Left forelimb (tissue), 1 donor: Measurements from ENCODE around the gene TASL.
"Not testable (repeated sequence)": the region's sequence is repeated elsewhere in the genome, so short reads cannot be mapped to it uniquely, and the experiment has no call there.

Experiments
- DNase-seq: peaks from one replicate; pipeline ENCODE4 v3.0.0-alpha.2; 2018; ENCODE audit warnings: low spot score

Gene TASL, protein sequence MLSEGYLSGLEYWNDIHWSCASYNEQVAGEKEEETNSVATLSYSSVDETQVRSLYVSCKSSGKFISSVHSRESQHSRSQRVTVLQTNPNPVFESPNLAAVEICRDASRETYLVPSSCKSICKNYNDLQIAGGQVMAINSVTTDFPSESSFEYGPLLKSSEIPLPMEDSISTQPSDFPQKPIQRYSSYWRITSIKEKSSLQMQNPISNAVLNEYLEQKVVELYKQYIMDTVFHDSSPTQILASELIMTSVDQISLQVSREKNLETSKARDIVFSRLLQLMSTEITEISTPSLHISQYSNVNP

DNA sequence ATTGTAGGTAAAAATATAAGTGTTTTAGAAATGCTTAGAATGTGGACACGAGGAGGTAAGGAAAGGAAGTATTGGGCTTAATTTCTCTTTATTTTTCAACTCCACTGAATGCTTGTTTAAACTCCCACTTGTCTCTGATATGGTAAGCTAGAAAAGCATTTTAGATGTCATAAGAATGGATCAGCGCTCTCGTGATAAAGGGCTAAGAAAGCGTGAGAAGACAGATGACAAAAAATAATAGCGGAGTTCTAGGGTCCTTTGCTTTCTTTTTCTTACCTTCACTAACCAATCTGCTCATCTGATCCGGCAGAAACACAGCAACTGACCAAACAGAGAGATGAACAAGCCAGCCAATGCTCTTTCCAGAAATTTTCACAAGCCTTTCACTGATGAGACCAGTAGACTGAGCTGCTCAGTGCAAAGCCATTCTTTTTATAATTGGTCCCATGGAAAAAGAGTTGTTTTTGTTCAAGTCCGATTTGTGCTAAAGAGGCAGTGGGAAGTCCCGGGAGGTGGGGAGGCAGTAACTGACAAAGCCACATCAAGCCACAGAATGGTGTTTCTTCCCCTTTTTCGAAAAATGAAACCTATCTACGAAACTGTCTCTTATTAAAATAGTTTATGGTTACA lies at the start of gene TASL:
TASL (minus strand) TSS at position 405 of the 630 bp plus-strand sequence. CDS start 17,411 bp downstream, outside the sequence.
- no peak for DNase-seq

DNA sequence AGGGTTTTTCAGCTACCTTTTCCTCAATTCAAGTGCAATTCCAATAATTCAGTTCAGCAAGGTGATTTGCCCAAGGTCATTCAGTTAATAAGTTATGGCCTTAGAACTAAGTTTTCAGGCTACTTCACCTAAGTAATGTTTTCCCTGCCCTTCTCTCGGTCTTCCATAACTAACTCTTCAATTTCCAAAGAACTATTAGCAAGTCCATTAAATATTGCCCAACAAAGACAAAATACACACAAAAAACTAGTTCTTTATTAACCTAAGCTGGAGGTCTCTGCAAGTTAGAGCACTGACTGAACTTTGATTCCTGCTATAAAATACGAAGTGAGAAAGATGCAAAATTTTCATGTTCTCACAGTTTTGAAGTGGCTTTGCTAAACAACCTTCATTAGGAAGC lies 48.8 kb upstream of the TASL start:
- no peak for DNase-seq

DNA sequence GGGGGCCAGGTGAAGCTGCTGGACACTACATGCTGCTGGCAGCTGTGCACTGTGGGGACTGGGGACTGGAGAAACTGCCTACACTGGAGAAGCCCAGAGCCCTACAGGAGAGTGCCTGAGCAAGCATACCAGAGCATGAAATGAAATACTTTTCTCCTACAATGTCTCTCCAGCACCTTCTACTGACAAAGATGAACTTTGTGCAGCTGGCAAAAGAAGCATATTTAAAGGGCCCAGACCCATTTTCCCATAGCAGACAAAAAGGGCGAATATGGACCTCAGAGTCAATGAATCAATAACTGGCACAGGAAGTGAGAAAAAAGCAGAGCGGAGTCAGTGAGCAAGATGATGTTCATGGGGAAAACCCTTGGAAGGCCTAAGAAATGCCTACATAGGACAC lies 44.8 kb upstream of the TASL start:
- DNase-seq: no peak

DNA sequence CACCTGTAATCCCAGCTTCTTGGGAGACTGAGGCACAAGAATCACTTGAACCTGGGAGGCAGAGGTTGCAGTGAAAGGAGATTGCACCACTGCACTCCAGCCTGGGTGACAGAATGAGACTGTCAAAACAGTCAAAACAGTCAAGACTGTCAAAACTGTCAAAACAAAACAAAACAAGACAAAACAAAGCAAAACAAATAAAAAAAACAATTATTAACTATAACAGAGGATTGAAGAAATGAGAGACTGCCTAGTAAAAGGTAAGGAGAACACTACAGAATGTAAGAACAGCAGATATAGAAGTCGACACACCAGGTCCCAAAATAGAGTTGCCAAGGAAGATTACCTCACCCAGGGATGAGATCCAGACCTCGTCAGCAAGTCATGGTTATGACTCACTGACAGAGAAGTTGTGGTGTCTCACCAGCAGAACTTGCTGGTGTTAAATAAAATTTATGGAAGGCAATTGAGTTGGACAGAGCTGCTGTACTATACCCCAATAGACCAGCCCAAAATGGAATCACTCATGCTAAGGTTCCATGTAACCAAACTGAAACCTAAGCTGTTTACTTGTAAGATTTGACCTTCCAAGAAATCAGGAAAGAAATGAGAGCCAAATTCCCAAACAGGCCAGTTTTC lies 43.5 kb upstream of the TASL start:
- no peak for DNase-seq

DNA sequence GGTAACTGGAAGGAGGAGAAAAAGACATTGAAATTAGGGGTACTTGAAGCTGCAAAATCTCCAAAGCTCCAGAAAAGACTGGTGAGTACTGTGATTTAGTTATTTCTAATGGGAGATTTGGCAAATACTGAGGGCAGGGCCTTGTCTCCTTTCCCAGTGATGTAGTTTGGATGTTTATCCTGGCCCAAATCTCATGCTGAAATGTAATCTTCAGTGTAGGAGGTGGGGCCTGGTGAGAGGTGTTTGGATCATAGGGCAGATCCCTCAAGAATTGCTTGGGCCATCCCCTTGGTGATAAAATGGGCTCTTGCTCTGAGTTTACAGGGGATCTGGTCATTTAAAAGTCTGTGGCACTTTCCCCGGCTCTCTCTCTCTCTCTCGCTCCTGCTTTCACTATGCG lies 42.6 kb upstream of the TASL start:
- DNase-seq: no peak

DNA sequence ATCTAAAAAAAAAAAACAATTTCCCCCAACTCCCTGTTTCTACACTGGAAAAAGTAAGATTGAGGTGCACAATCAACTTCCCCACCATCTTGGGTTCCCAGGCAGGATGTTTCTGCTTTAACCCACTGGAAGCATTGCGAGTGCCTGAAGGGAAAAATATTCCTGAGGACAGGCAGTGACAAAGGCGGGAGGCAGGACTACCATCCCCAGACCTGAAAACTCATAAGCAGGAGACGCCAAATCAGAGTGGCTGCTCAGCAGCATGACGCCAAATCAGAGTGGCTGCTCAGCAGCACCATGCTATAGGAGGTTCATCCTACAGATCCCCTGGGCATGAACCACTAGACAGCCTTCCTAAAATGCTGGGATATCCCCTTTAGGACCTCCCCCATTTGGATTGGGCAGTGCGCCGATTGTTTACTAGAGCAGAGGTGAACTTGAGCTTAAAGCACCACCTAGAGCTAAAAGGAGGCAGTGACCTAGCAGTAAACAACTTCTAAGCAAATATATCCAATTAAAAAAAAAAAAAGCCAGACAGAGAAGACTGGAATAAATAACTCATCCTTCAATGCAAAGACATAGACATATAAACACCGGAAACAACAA lies 40.7 kb upstream of the TASL start:
- DNase-seq: no peak

DNA sequence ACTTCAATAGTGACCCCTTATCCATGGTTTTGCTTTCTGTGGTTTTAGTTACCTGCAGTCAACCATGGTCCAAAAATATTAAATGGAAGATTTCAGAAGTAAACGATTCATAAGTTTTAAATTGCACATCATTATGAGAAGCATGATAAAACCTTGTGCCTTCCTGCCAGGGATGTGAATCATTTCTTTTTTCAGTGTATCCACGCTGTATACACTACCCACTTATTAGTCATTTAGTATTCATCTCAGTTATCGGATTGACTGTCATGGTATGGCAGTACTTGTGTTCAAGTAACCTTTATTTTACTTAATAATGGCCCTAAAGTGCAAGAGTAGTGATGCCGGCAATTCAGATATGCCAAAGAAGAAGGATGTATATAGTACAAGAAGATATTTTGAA lies 37.7 kb upstream of the TASL start:
- DNase-seq: no peak

DNA sequence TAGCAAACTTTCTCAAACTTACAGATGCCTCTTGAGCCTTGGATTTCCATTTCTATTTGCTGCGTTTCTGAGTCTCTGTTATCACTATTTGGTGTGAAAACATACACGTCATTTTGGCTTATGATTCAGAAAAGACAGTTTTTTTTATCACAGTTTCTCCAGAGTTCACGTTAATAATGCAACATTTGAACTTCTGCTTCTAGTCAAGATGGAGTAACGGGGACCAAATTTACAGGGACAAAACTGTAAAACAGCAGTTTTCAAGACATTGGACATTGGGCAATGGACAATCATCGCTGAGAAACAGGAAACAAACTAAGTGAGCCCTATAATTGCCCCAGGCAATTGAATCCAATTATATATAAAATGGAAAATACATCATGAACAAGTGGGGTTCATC lies 36.2 kb upstream of the TASL start:
- no peak for DNase-seq

DNA sequence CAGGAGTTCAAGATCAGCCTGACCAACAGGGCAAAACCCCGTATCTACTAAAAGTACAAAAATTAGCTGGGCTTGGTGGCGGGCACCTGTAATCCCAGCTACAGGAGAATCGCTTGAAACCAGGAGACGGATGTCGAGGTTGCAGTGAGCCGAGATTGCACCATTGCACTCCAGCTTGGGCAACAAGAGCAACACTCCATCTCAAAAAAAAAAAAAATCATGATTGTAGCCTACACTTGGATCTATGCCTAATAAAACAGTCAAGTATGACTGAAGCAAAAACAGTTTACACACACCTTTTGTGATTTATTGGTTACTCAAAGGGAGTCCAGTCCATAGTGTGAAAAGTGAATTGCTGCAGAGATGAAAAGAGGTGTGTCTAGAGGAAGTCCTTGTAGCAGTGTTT lies 34.7 kb upstream of the TASL start:
- DNase-seq: no peak

DNA sequence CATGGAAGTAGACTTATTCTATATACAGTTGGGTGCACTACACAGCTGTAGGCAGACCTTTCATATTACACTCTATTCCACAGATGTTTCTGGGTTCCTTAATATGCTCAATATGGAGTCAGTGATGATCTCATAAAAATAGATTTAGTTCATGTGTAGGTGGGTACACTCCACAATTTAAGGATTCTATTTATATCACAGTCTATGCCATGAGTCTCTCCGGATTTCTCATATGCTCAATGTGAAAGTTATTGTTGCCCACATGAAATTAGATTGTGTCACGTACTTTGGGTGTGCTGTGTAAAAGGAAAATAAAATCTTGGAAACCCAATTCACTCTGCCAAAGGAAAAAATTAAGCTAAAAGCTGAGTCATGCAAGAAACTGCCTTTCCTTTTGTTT lies 32.5 kb upstream of the TASL start:
- no peak for DNase-seq

DNA sequence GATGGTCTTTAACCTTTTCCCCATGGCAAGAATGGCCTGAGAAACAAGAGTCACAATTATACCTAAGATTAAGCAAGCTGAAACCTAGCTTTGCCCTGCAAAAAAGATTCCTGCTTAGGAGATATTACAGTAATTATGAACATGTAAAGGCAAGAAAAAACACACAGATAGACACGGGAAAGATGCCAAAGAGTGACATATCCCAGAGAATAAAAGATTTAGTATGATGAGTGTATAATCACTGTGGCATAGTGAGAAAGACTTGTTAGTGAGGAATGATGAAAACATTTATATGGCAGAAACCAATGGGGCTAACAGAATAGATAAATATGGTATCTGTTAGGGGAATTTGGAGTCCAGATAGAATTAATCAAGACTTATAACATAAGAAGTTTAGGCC lies 29.6 kb upstream of the TASL start:
- no peak for DNase-seq

DNA sequence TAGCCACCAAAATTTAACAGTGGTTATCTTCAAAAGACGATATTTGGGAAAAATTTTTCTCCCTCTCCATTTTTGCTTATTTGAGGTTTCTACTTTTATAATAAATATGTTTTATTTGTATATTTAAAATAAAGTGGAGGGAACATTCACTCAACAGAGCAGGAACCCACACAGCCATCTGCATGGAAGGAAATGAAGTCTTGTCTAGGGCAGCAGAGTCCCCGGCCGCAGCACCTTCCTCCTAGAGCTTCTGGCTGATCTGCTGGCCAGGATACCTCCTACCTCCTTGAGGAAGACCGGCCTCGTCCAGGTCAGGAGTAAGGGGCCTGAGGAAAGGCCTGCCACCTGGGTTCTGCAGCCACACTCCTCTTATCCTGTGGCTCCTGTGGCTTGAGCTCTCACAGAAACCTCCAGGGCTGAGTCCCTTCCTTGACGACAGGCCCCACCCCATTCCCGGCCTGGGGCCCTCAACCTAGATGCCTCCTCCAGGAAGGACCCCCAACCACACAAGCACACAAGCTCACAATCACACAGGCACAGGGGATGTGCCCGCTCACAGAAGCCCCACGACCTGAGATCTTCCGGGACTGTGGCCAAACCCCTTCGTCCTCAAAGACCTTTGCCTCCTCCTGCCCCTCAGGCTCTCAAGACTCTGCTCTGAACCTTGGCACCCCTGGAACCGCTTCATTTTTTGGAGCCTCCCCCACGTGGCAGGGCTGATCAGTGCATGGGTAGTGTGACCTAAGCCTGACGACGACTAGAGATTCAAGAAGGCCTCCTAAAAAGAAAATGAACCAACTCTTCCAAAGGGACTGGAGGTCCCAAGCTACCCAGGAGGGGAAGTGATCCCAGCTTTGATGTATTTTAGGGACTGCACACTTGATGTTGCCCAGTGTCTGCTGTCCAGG lies 23.0 kb upstream of the TASL start:
- not testable (repeated sequence) for DNase-seq

DNA sequence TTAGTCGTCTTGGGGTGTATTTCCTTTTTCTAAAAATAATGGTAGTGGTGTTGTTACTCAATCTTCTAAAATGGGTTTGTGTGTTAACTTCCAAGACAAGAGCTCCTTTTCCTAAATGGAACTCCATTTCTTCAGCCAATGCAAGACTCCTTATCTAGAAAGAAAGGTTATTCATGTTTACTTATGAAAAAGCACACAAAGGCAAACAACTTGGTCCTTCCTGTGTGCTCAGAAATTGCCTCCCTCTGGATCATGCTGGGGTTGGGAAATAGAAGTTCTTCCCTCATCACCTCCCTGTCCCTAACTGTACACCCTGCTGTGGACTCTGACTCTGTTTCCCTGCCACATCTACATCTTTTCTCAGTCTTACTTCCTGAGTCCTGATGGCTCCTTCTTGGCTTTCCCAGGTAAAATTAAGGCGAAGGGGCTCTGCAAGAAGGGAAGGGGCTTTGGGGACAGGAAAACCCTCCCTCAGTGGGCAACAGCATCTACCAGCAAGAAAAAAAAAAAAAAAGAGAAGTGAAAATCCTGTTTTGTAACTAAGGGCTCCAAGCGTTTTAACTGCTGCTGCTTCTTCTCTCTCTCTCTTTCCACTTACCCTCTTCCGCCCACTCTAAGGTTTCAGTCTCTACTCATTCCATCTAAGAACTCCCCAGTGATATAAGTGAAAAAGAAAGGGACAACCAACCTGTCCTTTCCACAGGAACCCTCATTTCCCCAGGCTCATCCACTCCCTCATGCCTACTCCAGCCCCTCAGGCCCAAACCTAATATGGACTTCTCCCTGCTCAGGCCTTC lies 19.8 kb upstream of the TASL start:
- no peak for DNase-seq

DNA sequence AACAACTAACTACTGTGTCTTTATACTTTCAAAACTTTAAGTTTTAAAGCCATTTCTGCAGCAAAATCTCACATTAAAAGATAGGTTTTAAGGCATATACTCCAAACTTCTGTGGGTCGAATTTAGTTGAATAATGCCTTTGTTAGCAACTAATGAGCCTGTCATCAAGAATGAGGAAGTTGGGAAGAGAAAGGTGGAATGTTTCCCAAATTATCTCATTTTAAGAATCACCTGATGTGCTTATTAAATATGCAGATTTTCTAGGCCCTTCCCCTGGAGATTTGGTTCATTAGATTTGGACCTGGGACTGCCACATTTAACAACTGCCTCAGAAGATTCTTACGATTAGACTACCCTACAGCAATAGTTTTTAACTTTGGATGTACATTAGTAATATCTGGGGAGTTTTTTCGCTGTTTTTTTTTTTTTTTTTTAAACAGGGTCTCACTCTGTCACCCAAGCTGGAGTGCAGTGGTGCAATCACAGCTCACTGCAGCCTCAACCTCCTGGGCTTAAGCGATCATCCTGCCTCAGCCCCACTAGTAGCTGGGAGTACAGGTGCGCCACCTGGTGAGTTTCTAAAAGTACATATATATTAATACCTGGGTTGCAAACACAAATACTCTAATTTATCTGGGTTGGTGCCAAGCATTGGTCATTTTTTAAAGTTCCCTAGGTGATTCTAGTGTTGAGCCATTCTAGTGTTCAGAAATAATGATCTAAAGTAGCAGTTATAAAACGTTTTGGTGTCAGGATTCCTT lies 16.1 kb upstream of the TASL start:
- no peak for DNase-seq

DNA sequence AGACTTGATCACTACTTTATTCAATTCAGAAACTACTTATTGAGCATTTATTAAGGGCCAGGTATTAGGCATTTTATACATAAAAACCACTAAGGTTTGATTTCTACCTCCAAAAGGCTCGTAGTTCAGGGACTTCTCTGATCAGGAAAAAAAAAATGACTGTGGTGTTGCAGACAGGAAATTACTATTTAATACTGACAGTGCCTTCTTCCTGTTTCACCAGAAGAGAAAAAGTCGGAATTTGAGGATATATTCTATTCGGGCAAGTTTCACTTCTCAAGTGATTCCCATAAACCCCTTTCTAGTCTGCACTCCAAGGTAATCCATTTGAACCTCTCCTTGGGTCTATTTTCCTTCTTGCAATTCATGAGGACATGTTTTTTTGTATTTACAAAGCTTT lies 15.3 kb upstream of the TASL start:
- DNase-seq: no peak

DNA sequence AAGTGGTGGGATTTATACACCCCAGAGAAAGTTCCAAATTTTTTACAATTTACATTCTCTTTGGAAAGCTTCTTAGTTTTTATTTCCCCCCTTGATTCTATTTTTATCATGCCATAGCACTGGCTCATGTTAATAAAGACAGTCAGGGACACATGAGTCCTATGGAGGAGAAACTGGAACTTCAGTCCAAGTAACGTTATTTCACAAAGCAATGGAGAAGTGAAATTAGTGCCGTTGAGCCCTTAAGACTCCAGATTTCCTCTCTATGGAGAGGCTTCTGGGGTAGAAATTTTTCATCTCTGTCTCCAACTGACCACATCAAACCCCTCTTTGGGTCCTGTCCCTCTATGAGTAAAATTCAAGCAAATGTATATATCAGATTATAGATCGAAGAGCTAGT lies 12.8 kb upstream of the TASL start:
- DNase-seq: no peak

DNA sequence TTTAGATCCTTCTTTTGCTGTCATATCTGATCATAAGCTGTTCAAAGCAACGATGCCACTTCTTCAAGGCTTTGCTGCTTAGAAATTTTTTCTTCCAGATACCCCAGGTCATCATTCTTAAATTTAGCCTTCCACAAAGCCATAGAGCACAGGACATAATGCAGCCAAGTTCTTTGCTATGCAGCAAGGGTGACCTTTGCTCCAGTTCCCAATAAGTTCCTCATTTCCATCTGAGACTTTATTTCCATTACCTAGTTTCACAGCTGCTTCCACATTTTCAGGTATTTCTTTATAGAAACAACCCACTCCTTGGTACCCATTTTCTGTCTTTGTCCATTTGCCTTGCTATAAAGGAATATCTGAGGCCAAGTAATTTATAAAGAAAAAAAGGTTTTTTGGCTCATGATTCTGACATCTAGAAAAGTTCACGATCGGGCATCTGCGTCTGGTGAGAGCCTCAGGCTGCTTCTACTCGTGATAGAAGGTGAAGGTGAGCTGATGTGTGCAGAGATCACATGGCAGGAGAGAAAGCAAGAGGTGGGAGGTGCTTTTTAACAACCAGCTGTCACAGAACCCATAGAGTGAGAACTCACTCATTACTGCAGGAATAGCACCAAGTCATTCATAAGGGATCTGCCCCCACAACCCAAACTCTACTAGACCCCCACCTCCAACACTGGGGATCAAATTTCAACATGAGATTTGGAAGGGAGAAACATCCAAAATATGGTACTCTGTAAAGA lies 11.8 kb upstream of the TASL start:
- no peak for DNase-seq

DNA sequence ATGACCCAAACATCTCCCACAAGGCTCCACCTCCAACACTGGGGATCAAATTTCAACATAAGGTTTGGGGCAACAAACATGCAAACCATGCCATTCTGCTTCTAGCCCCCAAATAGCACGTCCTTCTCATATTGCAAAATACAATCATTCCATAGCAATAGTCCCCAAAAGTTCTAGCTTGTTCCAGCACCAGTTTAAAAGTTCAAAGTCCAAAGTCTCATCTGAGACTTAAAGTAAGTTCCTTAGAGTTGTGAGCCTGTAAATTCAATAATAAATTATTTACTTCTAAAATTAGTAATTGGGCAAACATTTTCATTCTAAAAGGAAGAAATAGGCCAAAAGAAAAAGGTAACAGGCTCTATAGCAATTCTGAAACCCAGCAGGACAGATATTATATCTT lies 8.9 kb upstream of the TASL start:
- no peak for DNase-seq

DNA sequence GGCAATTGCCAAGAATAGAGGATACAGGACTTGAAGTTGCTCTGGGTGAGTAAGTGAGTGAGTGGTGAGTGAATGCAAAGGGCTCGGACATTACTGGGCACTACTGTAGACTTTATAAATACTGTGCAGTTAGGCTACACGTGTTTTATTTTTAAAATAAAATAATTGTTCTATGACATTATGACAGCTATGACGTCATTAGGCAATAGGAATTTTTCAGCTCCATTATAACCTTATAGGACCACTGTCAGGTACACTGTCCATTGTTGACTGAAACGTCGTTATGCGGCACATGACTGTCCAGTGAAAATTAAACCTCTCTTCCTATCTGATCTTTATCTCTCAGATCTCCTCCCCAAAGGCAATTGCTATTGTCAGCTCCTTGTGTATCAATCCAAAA lies 5.1 kb upstream of the TASL start:
- no peak for DNase-seq

DNA sequence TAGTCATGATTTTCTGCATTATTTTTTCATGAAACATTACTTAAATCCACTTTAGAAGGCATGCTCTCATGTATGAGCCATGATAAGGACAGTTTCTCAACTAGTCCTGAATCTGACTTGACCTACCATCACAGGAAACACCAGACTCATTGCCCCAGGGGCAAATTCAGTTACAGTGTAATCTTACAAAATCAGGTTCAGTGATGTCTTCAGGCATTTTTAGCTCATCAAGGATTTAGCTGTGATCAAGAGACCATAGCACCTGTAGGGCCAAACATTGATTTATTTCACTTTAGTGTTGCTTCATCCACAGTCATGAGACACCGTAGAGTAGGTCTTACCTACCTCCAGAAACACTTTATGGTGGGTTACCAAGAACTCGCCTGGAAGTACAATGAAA lies 3.1 kb upstream of the TASL start:
- DNase-seq: no peak
